GM21515 (cell line): Measurements from ENCODE around the gene TSPAN14.
"Not testable (repeated sequence)": the region's sequence is repeated elsewhere in the genome, so short reads cannot be mapped to it uniquely, and the experiment has no call there.

Experiments
- ATAC-seq: cut with Tn5 transposase; IDR thresholded peaks from one replicate; pipeline ENCODE4 v1.9.1; 2021; ENCODE audit not compliant: unreplicated experiment

TSPAN14 gene

DNA sequence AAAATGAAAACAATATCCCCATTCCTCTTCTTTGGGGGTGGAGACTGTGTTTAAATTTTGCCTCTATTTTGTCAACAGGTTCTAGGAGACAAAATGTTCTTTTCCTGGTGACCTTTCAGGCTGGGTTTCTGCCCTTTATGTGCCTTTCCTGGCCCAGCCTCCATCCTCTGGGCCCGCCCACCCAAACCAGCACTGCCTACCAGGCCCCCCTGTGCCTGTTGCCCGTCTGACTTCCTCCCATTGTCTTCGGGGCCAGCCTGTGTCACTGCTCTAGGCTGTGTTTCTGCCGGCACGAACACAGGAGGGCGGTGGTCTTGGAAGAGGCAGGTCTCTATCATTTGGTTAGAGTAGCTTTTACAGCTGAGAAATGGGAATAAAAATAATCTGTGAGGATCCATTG lies 13.9 kb downstream of the TSPAN14 start:
- no peak for ATAC-seq

DNA sequence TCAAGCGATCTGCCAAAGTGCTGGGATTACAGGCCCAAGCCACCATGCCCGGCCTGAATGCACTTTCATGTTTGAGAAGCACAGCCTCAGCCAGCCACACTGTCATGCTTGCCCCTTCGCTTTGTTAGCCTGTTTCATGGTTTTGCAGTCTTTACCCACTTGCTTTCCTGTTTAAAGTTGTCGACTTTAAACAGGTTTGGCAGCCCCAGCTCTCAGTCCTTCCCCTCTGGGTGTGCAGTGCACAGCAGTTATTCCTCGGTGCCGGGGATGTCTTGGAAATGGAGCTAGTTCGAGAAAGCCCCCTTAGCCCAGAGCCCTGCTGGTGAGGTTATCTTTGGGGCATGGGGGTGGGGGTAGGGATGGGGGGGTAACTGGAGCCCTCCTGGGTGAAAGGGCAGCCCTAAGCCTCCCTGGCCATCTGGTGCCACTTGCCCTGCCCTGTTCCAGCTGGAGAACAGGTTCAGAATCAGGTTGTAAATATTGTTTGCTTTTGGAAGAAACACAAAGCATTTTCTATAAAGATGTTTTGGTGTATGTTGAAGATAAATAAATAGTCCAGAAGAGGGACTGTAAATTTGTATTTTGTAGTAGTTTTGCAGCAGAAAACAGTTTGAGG lies 14.8 kb downstream of the TSPAN14 start:
- ATAC-seq: no peak

DNA sequence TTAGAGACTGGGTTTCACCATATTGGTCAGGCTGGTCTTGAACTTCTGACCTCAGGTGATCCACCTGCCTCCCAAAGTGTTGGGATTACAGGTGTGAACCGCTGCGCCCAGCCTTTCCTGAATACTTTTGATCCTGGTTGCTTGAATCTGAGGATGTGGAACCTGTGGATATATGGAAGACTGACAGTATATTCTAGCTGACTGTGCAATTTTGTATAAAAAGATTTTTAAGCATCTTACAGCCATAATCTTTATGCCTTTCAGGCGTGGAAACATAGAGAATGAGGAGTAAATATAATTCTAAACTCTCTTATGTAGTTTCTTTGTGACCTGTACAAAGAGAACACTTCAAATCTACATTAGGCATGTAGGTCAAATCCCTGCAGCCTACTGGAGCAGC lies 16.2 kb downstream of the TSPAN14 start:
- ATAC-seq: no peak

DNA sequence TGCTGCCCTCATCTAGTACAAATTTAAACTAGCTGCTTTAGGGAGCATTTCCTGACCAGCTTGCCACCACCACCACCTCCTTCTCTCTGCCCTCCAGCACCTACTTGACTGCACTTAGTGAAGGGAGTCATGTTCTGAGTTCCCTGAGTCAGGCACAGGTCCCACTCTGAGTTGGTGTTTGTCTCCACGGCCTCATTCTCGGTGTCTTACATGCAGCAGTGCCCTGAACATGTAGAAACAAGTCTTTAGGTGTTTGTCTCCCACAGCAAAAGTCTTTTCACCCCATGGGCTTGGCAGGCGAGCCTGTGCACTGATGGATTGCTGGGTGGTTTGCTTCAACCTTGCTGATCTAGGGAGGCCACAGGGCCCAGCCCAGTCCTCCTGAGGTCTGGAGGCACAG lies 16.9 kb downstream of the TSPAN14 start:
- ATAC-seq: no peak

DNA sequence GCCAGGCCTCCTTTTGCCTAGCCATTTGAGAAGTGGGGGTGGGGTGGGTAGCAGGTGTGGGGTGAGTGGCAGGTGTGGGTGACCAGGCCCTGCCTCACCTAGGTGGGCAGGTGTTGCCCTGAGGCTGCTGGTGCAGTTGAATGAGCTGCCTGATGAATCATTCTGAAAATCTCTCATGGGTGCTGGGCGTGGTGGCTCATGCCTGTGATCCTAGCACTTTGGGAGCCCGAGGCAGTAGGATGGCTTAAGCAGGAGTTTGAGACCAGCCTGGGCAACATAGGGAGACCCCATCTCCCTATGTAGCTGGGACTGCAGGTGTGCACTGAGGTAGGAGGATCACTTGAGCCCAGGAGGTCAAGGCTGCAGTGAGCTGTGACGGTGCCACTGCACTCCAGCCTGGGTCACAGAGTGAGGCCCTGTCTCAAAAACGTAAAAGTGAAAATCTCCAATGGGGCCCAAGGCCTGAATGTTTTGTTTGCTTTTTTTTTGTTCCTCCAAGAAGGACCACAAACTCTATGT lies 17.7 kb downstream of the TSPAN14 start:
- peak; percentile 62 for ATAC-seq

DNA sequence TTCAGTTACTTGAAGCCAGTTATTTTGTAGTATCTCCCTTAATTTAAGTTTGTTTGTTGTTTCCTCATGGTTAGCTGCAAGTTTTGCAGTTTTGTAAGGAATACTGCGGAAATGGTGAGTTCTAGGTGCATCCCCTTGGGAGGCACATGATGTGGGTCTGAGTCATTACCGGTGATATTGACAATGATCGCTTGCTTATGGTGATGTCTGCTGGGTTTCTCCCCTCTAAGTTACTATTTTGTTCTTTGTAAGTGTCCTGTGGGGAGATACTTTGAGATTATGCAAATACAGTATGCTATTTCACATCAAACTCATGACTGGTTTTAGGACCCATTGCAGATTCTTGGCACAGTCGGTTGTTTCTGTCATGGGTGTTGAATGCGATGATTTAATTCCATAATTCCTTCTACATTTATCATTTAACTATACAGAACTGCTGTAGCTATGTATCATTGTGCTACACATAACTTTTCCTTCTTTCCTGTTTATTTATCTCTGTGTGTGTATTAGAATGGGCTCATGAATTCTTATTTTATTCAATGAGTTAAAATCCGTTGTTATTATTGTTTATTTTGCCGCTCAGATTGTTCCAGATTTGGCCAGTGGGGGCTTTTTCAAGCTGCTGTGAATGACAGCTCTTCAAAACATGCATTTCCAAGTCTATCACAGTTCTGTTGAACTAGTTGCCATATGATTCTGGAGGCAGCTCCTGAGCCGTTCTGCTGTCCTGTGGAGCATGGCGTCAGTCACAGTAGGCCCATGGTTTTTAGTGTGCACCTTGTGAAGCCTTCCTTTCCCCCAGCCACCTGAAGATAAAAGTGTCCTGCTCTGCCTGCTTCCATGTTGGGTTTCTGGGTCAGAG lies 18.4 kb downstream of the TSPAN14 start:
- peak; percentile 87 for ATAC-seq

DNA sequence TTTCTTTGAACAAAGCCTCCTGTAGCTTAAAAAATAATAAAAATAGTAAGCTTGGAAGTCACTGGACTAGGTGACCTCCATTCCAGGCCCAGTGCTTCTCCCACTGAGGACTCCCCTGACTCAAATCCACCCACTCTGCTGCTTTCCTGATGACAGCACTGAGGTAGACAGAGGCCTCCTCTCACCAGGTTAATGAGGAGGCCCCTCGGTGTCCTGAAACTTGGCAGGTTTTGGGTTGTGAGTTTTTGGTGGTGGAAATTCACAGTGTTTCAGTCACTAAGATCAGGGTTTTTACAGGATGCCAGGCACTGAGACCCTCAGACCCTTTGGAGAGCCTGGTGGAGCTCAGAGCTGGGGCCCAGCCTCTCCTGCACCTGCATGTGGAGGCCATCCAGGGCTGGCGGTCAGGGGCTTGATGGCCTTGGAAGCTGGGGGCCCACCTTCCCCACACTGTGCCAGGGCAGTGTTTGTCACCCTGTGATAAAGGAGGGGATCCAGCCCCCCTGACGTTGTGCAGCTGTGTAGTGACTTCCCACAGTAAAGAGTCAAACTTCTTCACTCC lies 19.1 kb downstream of the TSPAN14 start:
- no peak for ATAC-seq

DNA sequence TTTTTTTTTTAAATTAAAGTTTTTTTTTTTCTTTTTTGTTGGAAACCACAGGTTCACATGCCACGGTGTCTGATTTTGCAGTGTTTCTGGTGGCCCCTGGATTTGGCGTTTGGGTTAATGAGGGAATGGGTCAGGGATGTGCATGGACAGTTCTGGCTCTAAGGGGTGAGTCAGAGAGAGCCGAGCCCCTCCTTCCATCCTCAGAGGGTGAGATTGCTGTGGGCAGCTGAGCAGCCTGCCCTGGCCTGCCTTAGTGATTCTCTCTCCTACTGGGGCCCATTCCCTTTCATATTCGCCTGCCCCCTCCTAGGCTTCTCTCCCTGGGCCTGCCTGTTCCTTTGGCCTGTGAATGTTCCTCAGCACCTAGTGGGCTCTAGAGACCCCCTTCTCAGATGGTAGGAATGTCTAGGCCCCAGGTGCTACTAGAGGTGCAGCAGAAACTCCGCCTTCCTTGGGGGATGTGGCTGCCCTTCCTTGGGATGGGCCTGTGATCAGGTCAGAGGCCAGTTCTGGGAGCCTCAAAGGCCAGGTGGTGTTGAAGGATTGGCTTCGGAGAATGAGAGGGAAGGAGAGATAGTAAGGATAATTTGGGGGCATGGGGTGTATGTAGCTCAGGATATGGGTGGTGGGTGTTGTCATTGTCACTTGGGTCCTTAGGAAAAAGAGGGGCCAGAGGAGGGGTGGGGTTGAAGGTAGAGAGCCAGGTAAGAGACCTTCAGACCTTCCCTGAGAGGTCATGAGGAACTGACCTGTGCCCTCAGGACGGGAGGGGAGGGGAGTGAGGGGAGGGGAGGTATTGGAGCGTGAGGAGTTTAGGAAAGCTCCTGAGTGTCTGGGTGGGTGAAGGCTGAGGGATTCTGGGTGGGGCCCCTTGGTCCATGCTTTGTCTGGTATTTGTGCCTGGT lies 19.8 kb downstream of the TSPAN14 start:
- ATAC-seq: no peak

DNA sequence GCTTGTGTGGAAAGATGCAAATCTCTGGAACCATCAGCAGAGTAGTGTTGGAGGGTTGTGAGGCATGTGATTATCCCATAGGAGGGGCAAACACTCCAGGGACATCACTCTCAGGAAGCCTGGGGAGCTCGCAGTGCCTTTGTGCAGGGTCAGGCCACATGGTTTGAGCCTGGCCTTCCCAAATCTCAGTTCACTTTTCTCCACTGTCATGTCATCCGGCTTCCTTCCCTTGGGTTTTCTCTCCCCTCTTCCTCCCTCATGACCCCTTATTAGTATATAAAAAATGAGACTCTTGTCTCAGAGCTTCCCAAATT lies 20.4 kb downstream of the TSPAN14 start:
- ATAC-seq: no peak

DNA sequence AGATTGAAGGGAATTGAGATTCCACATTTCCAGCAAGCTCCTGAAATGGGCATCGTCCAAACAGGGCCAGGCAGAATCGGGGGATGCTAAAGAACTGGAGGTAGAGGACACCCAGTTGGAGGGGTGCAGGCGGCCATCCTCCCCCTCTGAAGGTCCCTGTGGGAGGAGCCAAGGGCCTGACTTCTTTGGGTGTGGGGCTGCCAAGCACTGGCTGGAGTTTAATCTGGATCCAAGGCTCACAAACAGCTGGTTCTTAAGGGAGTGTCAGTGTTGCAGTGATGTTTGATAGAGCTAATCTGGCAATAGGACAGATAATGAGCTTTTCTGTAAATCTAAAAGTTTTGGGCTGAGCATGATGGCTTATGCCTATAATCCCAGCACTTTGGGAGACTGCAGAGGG lies 20.8 kb downstream of the TSPAN14 start:
- no peak for ATAC-seq

DNA sequence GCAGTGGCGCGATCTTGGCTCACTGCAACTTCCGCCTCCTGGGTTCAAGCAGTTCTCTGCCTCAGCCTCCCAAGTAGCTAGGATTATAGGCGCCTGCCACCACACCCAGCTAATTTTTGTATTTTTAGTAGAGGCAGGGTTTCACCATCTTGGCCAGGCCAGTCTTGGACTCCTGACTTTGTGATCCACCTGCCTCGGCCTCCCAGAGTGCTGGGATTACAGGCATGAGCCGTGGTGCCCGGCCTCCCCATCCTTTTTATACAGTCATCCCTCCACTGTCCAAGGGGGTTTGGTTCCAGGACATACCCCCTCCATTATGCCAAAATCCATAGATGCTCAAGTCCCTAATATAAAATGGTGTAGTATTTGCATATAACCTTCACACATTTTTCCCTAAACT lies 21.5 kb downstream of the TSPAN14 start:
- not testable (repeated sequence) for ATAC-seq

DNA sequence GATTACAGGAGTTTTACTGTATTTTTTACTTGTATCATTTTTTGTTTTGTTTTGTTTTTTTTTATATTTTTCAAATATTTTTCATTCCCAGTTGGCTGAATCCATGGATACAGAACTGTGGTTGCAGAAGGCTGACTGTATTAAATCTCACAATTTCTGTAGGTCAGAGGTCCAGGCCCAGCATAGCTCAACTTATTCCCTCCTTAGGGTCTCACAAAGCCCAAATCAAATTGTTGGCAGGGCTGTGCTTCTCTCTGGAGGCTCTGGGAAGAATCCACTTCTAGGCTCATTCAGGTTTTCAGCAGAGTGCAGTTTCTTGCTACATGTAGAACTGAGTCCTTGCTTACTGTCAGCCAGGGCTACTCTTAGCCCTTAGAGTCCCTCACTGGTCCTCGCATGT lies 22.6 kb downstream of the TSPAN14 start:
- no peak for ATAC-seq

DNA sequence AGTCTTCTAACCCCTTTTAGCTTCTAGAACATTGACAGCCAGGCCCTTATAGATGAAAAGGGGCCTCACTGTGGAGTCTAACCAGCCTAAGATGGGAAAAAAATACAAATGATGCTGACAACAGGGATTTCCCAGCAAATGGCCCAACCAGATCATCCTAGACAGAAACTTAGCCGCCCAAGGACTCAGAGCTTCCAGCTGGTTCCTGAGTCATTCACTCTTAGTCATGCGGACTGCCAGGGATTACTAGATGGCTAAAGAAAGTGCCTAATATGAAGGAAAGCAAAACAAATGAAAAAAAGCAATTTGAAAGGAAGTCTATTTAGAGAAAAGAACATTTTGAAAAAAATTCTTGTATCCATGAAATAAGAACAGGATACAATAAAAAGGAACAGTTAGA lies 23.7 kb downstream of the TSPAN14 start:
- no peak for ATAC-seq

DNA sequence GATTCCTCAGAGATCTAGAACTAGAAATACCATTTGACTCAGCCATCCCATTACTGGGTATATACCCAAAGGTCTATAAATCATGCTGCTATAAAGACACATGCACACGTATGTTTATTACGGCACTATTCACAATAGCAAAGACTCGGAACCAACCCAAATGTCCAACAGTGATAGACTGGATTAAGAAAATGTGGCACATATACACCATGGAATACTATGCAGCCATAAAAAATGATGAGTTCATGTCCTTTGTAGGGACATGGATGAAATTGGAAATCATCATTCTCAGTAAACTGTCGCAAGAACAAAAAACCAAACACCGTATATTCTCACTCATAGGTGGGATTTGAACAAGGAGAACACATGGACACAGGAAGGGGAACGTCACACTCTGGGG lies 26.3 kb downstream of the TSPAN14 start:
- not testable (repeated sequence) for ATAC-seq

DNA sequence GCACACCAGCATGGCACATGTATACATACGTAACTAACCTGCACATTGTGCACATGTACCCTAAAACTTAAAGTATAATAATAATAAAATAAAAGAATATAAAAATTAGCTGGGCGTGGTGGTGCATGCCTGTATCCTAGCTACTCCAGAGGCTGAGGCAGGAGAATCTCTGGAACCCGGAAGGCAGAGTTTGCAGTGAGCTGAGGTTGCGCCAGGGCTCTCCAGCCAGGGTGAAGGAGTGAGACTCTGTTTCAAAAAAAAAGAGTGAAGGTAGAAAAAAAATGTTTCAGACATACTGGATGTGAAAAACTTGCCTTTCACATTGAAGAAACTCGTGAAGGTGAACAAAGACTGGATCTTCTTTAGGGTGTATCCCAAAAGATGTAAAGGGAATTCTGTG lies 26.7 kb downstream of the TSPAN14 start:
- ATAC-seq: no peak

DNA sequence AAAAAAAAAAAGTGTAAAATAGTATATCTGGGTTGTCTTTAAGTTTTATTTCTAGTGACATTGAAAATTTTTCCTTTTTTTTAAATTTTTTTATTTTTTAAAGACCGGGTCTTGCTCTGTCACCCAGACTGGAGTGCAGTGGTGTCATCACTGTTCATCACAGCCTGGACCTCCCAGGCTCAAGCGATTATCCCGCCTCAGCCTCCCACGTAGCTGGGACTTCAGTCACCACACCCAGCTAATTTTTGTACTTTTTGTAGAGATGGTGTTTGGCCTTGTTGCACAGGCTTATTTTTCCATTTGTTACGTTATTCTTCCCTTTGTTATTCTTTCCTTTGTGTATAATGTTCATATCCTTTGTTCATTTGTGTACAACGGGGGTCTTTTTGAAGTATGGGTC lies 30.1 kb downstream of the TSPAN14 start:
- no peak for ATAC-seq

DNA sequence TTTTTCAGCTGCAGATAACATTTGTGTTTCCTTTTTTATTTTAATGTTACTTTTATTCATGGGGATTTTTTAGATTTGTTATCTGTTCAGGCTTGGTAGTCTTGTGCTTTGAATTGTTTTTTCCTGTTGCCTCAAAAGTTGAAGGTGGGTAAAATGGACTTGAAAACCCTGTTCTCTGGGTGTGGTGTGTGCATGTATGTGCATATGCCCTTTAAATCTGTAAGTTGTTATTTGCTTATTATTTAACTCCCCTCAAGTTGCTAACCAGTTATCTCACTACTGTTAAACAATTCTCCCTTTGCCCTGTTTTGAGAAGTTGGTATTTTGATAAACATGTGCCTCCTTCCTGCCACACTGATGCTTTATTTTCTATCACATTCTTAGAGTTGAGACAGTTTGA lies 30.6 kb downstream of the TSPAN14 start:
- no peak for ATAC-seq

DNA sequence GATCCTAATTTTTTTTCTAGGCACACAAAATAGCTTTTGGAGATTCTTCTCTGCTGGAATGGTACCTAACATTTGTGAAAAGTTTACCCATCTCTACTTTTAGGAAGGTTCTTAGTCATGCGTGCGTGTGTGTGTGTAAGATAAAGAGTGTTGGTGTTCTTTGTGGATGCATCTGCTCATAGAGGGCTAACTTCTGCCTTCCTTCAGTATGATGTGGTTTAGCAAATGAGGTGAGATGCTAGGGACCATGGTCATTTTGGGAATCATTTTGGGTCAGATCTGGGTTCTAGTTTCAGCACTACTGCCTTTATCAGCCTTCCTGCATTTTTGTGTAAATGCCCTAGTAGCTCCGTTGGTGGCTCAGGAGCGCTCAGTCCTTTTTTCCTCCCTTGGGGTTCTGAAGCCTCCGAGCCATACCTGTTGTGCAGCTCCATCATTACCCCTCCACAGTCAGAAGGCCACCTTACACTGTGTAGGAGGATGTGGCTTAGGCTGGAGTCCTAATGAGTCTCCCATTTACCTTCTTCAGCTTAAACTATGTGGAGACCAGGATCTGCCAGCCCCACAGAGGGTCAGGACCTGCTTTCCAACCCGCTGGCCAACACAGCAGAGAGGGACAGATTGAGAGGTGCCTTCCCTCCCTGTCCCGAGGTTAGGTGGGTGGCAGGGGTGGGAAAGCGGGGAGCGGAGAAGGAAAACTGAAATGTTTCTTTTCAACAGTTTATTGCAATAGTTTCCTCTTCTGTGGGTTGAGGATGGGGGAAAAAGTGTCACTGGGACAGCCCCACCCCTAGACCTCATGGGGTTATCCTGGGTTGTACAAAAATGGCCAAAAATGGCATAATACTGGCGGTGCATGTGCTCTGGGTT lies 31.2 kb downstream of the TSPAN14 start:
- no peak for ATAC-seq

DNA sequence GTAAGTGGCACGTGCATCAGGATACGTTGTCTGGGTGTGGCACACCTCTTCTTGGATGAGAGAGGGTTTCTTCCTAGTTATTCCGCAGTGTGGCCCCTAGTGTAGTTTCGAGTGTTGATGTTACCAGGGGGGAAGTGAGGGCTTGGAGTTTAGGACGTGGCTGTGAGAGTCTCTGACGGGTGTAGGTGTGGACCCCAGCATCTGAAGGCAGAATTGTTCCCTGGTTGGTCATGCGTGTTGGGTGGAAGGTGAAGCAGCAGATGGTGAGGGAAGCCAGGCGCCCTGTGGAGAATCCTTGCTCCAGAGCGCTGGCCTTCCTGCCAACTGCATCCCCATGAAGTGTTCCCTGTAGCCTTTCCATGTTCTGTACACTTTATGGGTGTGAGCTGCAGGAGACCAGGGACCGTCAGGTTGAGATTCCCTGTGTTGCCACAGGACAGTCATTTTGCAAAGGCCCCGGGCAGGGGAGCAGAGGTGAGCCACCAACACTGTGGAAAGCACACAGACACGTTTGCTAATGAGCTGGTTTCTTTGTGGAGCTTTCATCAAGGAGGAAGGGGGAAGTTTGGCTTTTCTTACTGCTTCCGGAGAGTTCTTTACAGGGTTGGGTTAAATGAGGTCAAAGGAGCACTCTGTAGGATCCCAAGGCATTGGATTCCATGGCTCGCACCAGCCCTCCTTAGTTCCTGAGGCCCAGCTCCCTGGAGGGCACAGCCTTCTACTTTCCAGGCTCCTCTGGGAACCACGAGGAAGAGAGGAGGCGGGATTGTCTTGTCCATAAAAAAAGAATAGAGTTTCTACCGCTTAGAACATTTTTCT lies 32.0 kb downstream of the TSPAN14 start:
- ATAC-seq: no peak
